ENCODE data around the gene TAF1B. TPM values are rescaled to one million over a fixed set of nuclear protein-coding genes. Genes with fewer than 3 reads are reported as not detected.

Gene TAF1B
- total RNA-seq, 1 donor from 2014 or later, result 86.3 TPM

DNA sequence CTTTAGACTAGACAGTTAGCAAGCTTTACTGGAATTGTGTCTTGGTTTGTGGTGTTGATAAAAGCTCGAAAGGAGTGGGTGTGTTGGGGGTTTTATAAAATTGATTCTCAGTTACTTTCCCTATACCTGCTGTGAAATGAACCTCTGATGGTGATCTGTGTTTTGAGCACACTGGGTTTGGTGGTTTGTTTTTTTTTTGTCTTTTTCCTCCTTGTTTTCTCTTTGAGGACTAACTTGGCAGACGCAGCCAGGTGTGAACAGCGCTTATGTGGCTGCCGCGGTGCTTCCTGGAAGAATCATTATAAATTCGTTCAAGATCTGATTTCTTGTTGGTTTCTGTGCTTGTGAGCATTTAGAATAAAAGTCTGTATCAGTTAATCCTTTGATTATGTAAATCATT, 136.7 kb downstream of the TAF1B start:
- no peaks in the 10 kb centered on the region for H3K4me1 ChIP-seq
- H3K4me2 ChIP-seq, result no peak overlapping the region
- H3K36me3 ChIP-seq, result no peaks in the 10 kb centered on the region
- H3K79me2 ChIP-seq (ENCODE audit: low read depth), result no peaks in the 10 kb centered on the region
- peaks cover 6% of the 10 kb centered on the region for H3K4me1 Mint-ChIP-seq
- no peak overlapping the region for H3K9ac ChIP-seq
- peaks cover 4% of the 10 kb centered on the region for H3K36me3 Mint-ChIP-seq
- no peak overlapping the region for H2AFZ ChIP-seq (replicated peaks)
- H4K20me1 ChIP-seq (ENCODE audit: low read depth), result no peaks in the 10 kb centered on the region
- H3K27me3 Mint-ChIP-seq (ENCODE audit: insufficient read depth, low read depth), result peaks cover 5% of the 10 kb centered on the region
- no peak for TF ChIP-seq EZH2phosphoT487 (IDR thresholded peaks at IDR 0.05)
- TF ChIP-seq, protein P1, sequence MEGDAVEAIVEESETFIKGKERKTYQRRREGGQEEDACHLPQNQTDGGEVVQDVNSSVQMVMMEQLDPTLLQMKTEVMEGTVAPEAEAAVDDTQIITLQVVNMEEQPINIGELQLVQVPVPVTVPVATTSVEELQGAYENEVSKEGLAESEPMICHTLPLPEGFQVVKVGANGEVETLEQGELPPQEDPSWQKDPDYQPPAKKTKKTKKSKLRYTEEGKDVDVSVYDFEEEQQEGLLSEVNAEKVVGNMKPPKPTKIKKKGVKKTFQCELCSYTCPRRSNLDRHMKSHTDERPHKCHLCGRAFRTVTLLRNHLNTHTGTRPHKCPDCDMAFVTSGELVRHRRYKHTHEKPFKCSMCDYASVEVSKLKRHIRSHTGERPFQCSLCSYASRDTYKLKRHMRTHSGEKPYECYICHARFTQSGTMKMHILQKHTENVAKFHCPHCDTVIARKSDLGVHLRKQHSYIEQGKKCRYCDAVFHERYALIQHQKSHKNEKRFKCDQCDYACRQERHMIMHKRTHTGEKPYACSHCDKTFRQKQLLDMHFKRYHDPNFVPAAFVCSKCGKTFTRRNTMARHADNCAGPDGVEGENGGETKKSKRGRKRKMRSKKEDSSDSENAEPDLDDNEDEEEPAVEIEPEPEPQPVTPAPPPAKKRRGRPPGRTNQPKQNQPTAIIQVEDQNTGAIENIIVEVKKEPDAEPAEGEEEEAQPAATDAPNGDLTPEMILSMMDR (IDR thresholded peaks at IDR 0.05), result no peak
- TF ChIP-seq EZH2 (IDR thresholded peaks at IDR 0.05), result no peak
- H3K4me3 ChIP-seq, result no peak overlapping the region
- no peaks in the 10 kb centered on the region for H3K27me3 ChIP-seq
- DNase-seq (ENCODE audit: low spot score), result no peak
- H3F3A ChIP-seq (ENCODE audit: low read depth), result no peaks in the 10 kb centered on the region
- no peak overlapping the region for H3K4me3 Mint-ChIP-seq
- H3K9me3 ChIP-seq (ENCODE audit: low read depth), result no peaks in the 10 kb centered on the region
- no peak overlapping the region for H3K27ac Mint-ChIP-seq
- no peak overlapping the region for H3K27ac ChIP-seq
- H3K9me3 Mint-ChIP-seq, result no peaks in the 10 kb centered on the region

DNA sequence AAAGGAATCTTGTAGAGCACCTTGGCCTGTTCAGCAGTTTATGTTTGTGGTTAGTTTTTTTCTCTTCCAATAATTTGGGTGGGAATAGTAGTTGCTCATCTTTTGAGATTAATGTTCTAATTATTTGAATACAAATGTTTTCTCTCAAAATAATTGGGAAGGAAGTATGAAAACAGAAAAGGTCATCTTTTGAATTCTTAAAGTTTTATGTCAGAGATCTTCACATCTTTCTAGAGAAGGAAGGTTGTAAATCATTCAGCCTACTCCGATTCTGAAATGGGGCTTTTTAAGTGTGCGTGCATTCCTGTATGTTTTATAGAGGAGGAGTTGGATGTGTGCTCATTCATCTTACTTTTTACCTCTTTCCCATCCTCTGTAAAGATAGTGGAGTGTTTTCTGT, 137.2 kb downstream of the TAF1B start:
- Histone ChIP-seq H3K27ac (no peak overlapping the region), H3K4me3 (no peak overlapping the region), H2AFZ (replicated peaks) (no peak overlapping the region), H3K79me2 (ENCODE audit: low read depth) (no peaks in the 10 kb centered on the region), H3F3A (ENCODE audit: low read depth) (no peaks in the 10 kb centered on the region), H3K4me2 (no peak overlapping the region), H3K9ac (no peak overlapping the region), H3K36me3 (no peaks in the 10 kb centered on the region), H4K20me1 (ENCODE audit: low read depth) (no peaks in the 10 kb centered on the region), H3K9me3 (ENCODE audit: low read depth) (no peaks in the 10 kb centered on the region), H3K4me1 (no peaks in the 10 kb centered on the region), H3K27me3 (no peaks in the 10 kb centered on the region)
- peaks cover 4% of the 10 kb centered on the region for H3K36me3 Mint-ChIP-seq
- H3K4me1 Mint-ChIP-seq, result peaks cover 6% of the 10 kb centered on the region
- TF ChIP-seq, protein P1 (IDR thresholded peaks at IDR 0.05), result no peak
- TF ChIP-seq EZH2 (IDR thresholded peaks at IDR 0.05), result no peak
- no peak for TF ChIP-seq EZH2phosphoT487 (IDR thresholded peaks at IDR 0.05)
- DNase-seq (ENCODE audit: low spot score), result no peak
- no peak overlapping the region for H3K27ac Mint-ChIP-seq
- no peaks in the 10 kb centered on the region for H3K9me3 Mint-ChIP-seq
- peaks cover 5% of the 10 kb centered on the region for H3K27me3 Mint-ChIP-seq (ENCODE audit: insufficient read depth, low read depth)
- H3K4me3 Mint-ChIP-seq, result no peak overlapping the region

DNA sequence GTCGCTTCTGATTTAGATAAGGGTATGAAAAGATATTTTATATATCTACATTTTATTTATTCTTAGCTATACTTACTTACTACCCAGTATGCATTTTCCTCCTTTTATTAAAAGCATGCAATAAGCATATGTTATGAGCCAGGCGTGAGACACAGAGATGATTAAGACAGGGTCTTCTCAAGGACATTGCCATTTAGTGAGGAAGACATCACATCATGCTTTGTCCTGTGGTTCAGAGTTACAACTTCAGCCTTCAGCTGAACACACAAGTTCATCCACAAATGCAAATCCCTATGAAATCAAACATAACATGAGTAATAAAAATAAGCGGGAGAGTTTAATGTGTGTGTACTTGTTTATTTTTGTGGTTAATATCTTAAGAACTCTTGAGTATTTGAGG, 138.4 kb downstream of the TAF1B start:
- H3K36me3 ChIP-seq, result no peaks in the 10 kb centered on the region
- no peaks in the 10 kb centered on the region for H4K20me1 ChIP-seq (ENCODE audit: low read depth)
- H3K9me3 Mint-ChIP-seq, result no peaks in the 10 kb centered on the region
- peaks cover 6% of the 10 kb centered on the region for H3K4me1 Mint-ChIP-seq
- no peak overlapping the region for H3K4me2 ChIP-seq
- H2AFZ ChIP-seq (replicated peaks), result no peak overlapping the region
- no peaks in the 10 kb centered on the region for H3K9me3 ChIP-seq (ENCODE audit: low read depth)
- H3K27ac ChIP-seq, result no peak overlapping the region
- no peak overlapping the region for H3K4me3 ChIP-seq
- H3K4me1 ChIP-seq, result no peaks in the 10 kb centered on the region
- no peaks in the 10 kb centered on the region for H3K27me3 ChIP-seq
- no peaks in the 10 kb centered on the region for H3F3A ChIP-seq (ENCODE audit: low read depth)
- TF ChIP-seq EZH2phosphoT487 (IDR thresholded peaks at IDR 0.05), result no peak
- TF ChIP-seq, protein P1 (IDR thresholded peaks at IDR 0.05), result no peak
- no peak for TF ChIP-seq EZH2 (IDR thresholded peaks at IDR 0.05)
- no peak overlapping the region for H3K4me3 Mint-ChIP-seq
- no peak overlapping the region for H3K9ac ChIP-seq
- DNase-seq (ENCODE audit: low spot score), result no peak
- H3K27ac Mint-ChIP-seq, result no peak overlapping the region
- peaks cover 4% of the 10 kb centered on the region for H3K36me3 Mint-ChIP-seq
- H3K79me2 ChIP-seq (ENCODE audit: low read depth), result no peaks in the 10 kb centered on the region
- H3K27me3 Mint-ChIP-seq (ENCODE audit: insufficient read depth, low read depth), result peaks cover 5% of the 10 kb centered on the region

Measured in neural progenitor cell (in vitro differentiated cells).